GM19238 (cell line): ENCODE data around the gene OSBPL2.

ENCODE experiments used
- DNase-seq: peaks from one replicate; pipeline ENCODE4 v3.0.0; 2011; ENCODE audit warnings: low spot score; ENCODE audit not compliant: insufficient read length

OSBPL2 gene

DNA sequence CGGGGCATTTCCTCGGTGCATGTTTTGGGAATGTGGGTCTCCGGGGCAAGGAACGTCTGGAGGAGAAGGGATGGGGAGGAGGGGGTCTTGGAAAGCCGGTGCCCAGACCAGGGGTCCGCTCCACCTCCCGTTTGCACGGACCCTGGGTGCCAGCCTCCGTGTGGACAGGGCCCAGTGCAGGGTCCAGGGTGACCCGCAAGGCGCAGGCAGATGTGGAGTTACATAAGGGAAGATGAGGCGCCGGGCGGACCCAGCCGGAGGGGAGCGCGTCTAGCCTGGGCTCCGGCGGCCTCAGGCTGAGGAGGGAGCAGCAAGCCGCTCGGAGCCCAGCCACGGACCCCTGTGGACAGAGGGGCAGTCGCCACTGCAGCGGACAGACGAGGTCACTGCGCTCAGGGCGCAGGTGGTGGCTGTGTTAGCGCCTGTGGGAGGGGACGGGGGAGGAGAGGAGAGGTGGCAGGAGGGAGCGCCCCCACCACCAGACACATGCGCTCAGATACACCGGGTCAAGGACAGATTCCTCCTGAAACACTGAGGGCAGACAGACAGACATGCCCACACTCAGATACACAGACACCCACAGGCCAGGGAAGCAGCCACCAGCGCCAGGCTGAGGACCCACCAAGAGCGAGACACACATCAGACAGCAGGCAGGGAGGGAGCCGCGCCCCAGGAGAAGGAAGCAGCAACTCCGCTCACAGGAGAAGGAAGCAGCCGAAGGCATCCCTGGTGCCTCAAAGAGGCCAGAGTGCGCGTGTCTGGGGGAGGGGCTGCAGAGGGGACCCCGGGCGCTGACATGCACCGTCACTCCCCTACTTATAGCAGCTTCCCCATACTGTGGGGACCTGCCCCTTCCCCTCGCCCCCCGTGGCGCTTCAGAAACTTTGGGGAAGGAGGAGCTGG lies 17.4 kb upstream of the OSBPL2 start:
- DNase-seq = no peak

GRCh38 chr20:62222266-62222850 lies 16.0 kb upstream of the OSBPL2 start:
- no peak for DNase-seq

DNA sequence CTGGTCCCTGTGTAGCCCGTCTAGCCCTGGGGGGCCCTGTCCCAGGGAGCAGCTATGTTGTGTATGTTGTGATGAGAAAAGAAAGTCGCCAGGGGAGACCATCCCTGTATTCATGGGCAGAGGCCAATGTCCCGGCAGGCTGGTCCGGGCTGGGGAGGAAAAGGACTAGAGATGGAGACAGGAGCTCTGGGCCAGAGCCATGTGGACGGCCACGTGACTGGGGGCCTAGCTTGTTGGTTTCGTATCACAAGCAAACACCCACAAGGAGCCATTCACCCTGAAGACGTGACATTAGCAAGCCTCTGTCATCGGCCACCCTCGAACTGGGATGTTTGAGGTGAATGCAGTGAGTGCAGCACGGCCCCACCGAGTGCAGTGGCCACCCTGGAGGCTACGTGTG lies 15.3 kb upstream of the OSBPL2 start:
- DNase-seq = no peak

DNA sequence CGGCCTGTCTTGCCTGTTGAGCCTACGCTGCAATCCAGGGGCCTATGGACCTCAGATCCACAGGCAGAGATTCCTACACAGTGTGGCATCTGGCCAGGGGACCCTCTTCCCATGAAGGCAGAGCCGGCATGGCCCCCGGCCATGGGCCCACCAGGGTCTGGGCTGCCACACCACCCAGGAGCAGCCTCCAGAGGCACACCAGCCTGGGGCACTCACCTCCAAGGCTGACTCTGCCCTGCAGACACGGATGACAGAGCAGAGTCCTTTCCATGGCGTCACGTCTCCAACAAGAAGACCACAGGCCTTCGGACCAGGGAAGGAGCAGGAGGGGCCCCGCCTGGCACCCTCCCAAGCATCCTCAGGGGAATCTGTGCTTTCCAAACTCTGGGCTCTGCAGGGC lies 14.8 kb upstream of the OSBPL2 start:
- DNase-seq = no peak

- DNase-seq = no peak
Measured at GRCh38 chr20:62224113-62224855, 14.0 kb upstream of the OSBPL2 start.

DNA sequence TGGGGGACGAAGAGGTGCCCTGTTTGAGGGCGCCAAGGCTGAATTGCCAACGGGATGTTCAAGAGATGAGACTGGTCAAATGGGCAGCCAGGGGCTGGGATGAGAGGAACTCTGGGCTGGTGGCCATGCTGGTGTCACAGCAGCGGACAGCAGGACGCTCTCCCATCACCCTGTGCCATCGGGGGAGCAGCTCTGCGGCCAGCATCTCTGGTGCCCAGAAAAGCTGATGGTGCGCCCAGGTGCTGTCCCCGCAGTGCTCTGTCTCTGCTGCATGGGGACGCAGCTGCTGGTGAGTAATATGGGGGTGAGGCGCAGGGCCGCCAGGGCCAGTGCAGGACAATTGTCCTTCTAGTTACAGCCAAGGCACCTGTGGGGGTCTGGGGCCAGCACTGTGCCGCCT lies 13.3 kb upstream of the OSBPL2 start:
- no peak for DNase-seq

DNA sequence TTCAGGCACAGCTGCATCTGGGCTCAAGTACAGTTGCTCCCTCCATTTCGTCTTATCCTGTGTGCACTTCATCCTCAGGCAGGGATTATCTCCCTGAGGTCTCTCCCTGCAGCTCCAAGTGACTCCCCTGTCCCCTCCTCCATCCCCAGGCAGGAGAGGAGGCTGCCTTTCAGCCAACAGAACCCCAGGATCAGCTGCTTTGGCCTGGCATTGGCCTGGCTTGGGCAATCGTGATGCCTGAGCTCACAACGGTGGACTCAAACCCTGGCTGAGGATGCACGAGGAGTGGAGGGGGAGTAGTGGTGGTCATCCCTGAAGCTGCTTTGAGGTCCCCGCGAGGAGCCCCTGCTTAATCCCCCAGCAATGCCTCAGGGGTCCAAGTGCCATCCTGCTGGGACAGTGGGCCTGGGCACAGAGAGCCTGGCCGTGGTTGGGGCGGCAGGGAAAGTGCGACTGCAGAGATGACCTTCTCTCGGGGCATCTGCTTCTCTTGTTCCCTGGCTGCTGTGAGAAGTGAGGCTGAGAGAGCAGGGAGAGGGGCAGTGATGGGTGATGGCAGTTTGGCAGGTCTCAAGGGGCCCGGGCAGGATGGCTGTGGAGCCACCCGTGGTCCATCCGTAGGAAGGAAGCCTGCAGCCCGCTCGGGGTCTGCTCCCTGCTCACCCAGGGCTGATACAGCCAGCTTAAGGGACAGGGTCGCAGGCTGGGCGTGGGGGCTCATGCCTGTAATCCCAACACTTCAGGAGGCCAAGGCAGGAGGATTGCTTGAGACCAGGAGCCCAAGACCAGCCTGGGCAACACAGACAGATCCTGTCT lies 12.3 kb upstream of the OSBPL2 start:
- no peak for DNase-seq

DNA sequence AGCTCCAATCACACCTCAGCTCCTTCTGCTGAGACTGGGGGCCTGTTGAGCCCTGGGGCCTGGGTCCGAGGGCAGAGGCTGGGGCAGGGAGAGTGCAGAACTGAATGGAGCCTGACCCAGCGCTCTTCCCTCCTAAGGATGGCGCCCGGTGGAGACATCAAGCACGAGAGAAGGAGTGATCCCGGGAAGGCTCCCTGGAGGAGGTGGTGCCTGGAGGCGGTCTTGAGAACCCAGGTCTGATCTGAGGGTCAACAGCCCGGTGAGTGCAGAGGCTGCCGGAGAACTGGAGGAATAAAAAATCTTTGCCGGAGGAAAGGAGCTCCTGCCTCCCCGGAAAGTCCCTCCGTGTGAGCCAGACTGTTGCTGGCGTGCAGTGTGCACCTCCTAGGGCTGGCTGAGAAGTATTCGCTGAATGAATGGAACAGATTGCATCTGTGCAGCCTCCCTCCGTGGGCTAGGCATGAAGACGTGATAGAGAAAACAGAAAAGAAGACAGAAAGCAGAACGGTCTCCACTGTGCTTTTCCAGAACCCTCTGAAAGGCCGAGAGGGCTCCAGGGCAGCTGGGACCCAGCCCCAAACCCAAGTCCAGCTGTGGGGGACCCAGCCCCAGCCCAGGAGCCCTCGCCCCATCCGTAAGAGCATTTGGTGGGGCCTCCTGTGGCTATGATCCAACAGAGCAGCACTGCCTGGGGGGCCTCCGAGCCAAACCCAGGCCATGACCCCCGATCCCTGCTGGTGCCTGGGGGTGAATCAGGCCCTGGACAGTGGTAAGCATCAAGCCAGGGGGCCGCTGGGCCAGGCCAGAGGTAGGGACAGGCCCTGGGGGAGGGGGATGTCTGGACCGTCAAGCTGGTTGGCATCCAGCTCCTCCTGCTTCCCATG lies 11.4 kb upstream of the OSBPL2 start:
- no peak for DNase-seq

- no peak for DNase-seq
Measured at GRCh38 chr20:62227591-62227976, 10.7 kb upstream of the OSBPL2 start.

GRCh38 chr20:62227977-62228958 lies 10.1 kb upstream of the OSBPL2 start:
- DNase-seq = no peak

DNA sequence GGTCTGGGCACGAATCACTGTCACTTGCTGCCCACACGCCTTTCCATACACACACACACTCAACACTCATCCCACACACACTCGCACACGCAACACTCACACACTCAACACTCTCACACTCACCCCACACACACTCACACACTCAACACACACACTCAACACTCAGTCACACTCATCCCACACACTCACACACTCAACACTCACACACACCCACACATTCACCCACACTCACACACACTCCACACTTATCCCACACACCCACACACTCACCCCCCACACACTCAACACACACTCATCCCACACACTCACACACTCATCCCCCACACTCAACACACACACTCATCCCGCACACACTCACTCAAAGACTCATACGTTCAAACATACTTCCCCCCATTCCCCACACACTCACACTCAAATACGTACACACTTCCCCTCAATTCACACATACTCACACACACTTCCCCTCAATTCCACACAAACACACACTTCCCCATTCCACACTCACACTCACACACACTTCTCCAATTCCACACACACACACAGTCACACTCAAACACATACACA lies 9.3 kb upstream of the OSBPL2 start:
- DNase-seq = no peak

DNA sequence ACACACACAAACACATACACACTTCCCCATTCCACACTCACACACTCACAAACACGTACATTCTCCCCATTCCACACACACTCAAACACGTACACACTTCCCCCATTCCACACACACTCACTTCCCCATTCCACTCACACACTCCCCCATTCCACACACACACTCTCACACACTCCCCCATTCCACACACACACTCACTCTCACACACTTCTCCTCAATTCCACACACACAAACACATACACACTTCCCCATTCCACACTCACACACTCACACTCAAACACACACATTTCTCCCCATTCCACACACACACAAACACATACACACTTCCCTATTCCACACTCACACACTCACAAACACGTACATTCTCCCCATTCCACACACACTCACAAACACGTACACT lies 8.7 kb upstream of the OSBPL2 start:
- DNase-seq = no peak

- DNase-seq = no peak
Measured at GRCh38 chr20:62230276-62230675, 8.0 kb upstream of the OSBPL2 start.

GRCh38 chr20:62230696-62231095 lies 7.6 kb upstream of the OSBPL2 start:
- DNase-seq = no peak

DNA sequence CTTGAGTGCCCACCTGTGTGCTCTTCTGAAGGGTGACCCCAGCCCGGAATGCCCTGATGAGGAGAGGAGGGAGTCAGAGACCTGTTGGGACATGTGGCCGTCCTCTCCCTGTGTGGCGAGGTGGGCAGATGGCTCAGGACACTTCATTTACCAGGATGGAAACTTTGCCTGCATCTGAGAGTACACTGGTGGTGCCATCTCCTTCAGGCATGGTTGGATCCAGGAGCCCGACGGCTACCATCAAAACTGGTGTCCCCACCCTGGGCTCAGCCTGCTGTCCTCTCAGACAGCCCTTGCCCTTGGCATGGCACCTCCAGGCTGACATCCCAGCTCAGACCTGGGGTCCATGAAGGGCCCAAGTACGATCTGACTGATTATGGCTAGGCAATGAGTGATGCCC lies 7.0 kb upstream of the OSBPL2 start:
- no peak for DNase-seq

DNA sequence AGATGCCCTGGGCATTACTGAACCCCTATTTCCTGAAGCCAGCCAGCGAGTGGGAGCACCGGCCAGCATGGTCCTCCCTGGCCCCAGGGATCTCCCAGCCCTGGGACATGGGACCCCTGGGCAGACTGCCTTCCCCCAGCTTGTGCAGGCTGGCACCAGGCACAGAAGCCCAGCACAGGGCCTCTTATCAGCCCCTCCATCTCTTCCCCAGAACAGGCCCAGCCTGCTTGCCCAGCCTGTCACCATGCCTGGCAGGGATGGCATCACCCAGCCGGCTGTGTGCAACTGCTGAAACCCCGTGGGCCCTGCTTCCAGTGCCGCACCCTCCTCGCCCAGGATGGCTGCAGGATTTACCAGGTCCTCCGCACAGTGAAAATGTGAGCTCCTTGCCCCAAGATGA lies 6.1 kb upstream of the OSBPL2 start:
- no peak for DNase-seq

DNA sequence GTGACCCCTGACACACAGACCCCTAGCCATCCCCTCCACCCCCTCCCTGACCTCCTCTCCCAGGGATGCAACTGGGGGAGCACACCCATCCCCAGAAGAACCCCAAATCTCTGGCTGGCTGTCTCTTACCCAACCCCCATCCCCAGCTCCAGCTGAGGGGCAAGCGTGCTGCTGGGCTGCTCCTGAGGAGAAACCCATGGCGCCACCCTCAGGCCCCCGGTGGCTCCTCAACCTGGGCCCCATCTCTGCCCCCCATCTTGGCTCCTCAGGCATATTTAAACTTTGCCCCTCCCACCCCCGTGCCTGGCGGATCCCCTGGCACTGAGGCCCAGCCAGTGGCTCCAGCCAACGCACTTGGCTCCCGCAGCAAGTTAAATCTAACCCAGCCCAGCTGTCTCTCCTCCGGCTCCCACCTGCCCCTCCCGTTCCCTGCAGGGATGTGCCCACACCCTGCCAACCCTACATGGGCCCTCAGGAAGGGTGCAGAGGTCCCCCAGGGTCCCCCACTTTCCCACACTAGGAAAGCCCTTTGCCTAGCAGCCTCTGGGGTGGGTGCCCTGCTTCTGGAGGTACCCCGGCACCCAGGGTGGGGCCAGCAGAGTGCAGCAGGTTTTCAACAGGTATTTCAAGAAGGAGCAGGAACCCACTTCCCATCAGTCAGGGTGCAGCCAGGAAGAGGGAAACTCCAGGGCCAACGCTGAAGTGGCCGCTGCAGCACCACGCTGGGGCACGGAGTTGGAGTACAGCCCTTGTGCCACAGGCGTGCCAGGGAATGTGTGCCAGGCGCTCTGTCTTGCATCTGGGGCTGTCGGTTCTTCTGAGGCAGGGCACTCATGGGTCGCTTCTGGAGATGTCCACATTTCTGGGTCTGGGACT lies 5.3 kb upstream of the OSBPL2 start:
- no peak for DNase-seq

DNA sequence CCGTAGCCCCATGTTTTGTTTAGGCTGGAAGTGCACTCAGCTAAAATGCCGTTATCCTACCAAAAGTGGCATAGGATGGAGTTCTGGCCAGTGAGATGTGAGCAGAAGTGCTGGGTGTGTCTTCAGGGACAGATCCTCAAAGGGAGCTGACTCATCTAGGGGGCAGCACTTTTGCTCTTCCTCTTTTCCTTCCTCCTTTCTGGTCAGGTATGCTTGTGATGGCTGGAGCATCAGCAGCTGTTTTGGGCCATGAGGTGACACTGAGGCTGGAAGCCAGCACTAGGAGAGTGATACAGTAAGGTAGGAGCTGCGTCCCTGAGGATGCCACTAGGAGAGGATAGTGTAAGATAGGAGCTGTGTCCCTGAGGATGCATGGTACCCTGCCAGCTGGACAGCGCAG lies 4.6 kb upstream of the OSBPL2 start:
- no peak for DNase-seq
